Activated CD4-positive, alpha-beta T cell treated with anti-CD3 and anti-CD28 coated beads, Interleukin-2, amount 50 U/mL, for 1 hour (primary cell): ENCODE measurements around the gene RAVER2.
"Not testable (repeated sequence)": the region's sequence is repeated elsewhere in the genome, so short reads cannot be mapped to it uniquely, and the experiment has no call there.

Source experiments
- DNase-seq: peaks from one replicate; pipeline ENCODE4 v3.0.0-alpha.2; 2020

The RAVER2 gene

GRCh38 chr1:64744492-64745180 lies at the start of gene RAVER2:
Gene RAVER2 (plus strand): TSS chr1:64745075. CDS start chr1:64745173, 98 bp downstream.
- DNase-seq: peak; percentile 46

GRCh38 chr1:64696879-64697278 lies 48.0 kb upstream of the RAVER2 start:
- DNase-seq: no peak

- no peak for DNase-seq
These were observed 45.5 kb upstream of the RAVER2 start for GRCh38 chr1:64699327-64699726.

GRCh38 chr1:64701071-64701470 lies 43.8 kb upstream of the RAVER2 start:
- DNase-seq: no peak

- no peak for DNase-seq
These were observed 43.0 kb upstream of the RAVER2 start for GRCh38 chr1:64701886-64702285.

GRCh38 chr1:64702670-64703069 lies 42.2 kb upstream of the RAVER2 start:
- not testable (repeated sequence) for DNase-seq

- DNase-seq: no peak
These were observed 41.3 kb upstream of the RAVER2 start for GRCh38 chr1:64703600-64703999.

- DNase-seq: no peak
These were observed 39.3 kb upstream of the RAVER2 start for GRCh38 chr1:64705591-64705990.

- DNase-seq: no peak
These were observed 33.6 kb upstream of the RAVER2 start for GRCh38 chr1:64711266-64711665.

GRCh38 chr1:64712049-64712448 lies 32.8 kb upstream of the RAVER2 start:
- no peak for DNase-seq

GRCh38 chr1:64715186-64715585 lies 29.7 kb upstream of the RAVER2 start:
- no peak for DNase-seq

- DNase-seq: no peak
These were observed 23.7 kb upstream of the RAVER2 start for GRCh38 chr1:64721135-64721534.

GRCh38 chr1:64721576-64722145 lies 23.2 kb upstream of the RAVER2 start:
- DNase-seq: no peak

- no peak for DNase-seq
These were observed 17.0 kb upstream of the RAVER2 start for GRCh38 chr1:64727861-64728260.

- DNase-seq: no peak
These were observed 11.1 kb upstream of the RAVER2 start for GRCh38 chr1:64733581-64734286.

- DNase-seq: no peak
These were observed 10.6 kb upstream of the RAVER2 start for GRCh38 chr1:64734287-64734652.

- DNase-seq: not testable (repeated sequence)
These were observed 4.2 kb upstream of the RAVER2 start for GRCh38 chr1:64740687-64741086.

- no peak for DNase-seq
These were observed 852 bp upstream of the RAVER2 start for GRCh38 chr1:64743954-64744491.

GRCh38 chr1:64745181-64745985 lies 508 bp downstream of the RAVER2 start:
- peak; percentile 0 for DNase-seq

GRCh38 chr1:64745986-64746940 lies 1.4 kb downstream of the RAVER2 start:
- DNase-seq: no peak

- no peak for DNase-seq
These were observed 3.3 kb downstream of the RAVER2 start for GRCh38 chr1:64748222-64748621.

GRCh38 chr1:64748706-64749105 lies 3.8 kb downstream of the RAVER2 start:
- no peak for DNase-seq
